Left kidney (tissue), 2 donors: ENCODE data around the gene NACC2. TPM values are rescaled to one million over a fixed set of nuclear protein-coding genes. Genes with fewer than 3 reads are reported as not detected.

Experiments
- DNase-seq: peaks from one replicate; pipeline ENCODE4 v3.0.0-alpha.2; 2013
- polyA plus RNA-seq: library from polyadenylated mRNA; unstranded; fragments of 120-200 nt; gene quantifications from one replicate; pipeline ENCODE4 v1.2.1, GENCODE V29; 2013; ENCODE audit not compliant: insufficient read length

Gene NACC2
- polyA plus RNA-seq, 1 donor = 7.0 TPM

- DNase-seq = peak; percentile 91
These were observed 133.8 kb downstream of the NACC2 start, which contains the start of gene UBAC1 for GRCh38 chr9:135961277-135961715. UBAC1 (minus strand) TSS chr9:135961373; CDS start chr9:135961162, 211 bp downstream.

- DNase-seq = no peak
These were observed 134.4 kb downstream of the NACC2 start for GRCh38 chr9:135960411-135961276.

GRCh38 chr9:135959814-135960213, 135.3 kb downstream of the NACC2 start:
- no peak for DNase-seq

GRCh38 chr9:135958485-135958884, 136.6 kb downstream of the NACC2 start:
- no peak for DNase-seq

- no peak for DNase-seq
These were observed 137.7 kb downstream of the NACC2 start for GRCh38 chr9:135957431-135957830.

GRCh38 chr9:135956802-135957174, 138.3 kb downstream of the NACC2 start:
- no peak for DNase-seq

Other genes starting within 250 kb of the NACC2 start
- 27.5 TPM for gene CAMSAP1, start 187.7 kb downstream of the NACC2 start, polyA plus RNA-seq
- 31.5 TPM for gene UBAC1, start 133.9 kb downstream of the NACC2 start, polyA plus RNA-seq
- 14.0 TPM for gene TMEM250, start 23.6 kb upstream of the NACC2 start, polyA plus RNA-seq
- gene LHX3, start 109.8 kb upstream of the NACC2 start, polyA plus RNA-seq = not detected
- 18.6 TPM for gene QSOX2, start 150.5 kb upstream of the NACC2 start, polyA plus RNA-seq
- gene CCDC187, start 208.8 kb upstream of the NACC2 start, polyA plus RNA-seq = 2.2 TPM
- gene GPSM1, start 232.2 kb upstream of the NACC2 start, polyA plus RNA-seq = 27.4 TPM